Panc1 (cell line): ENCODE data around the gene TYW3. TPM values are rescaled to one million over a fixed set of nuclear protein-coding genes. Genes with fewer than 3 reads are reported as not detected.
A peak's percentile ranks its signal among the peaks of the same experiment; 100 is the strongest.

Experiments used
- ATAC-seq: fragments of 200-7000 bp; cut with Tn5 transposase; 2 replicates; pipeline ENCODE4 v1.9.1; 2020; ENCODE audit warnings: mild to moderate bottlenecking, moderate library complexity
- BruUV-seq: library from RNA; stranded (reverse); fragments of 400-500 nt; replicated peaks from 2 replicates; lab custom pipeline; 2021; lab: Mats Ljungman, UMichigan
- CTCF ChIA-PET: fragments of 300-600 bp; sonication (Branson Sonifier 250); formaldehyde crosslinking; loops from one replicate; lab custom pipeline; 2022; ENCODE audit warnings: antibody characterized with exemption; lab: Charles Lee
- POLR2A ChIA-PET: fragments of 300-600 bp; sonication (Branson Sonifier 250); formaldehyde crosslinking; loops from one replicate; lab custom pipeline; 2022; ENCODE audit warnings: antibody characterized with exemption; lab: Charles Lee
- DNase-seq: peaks from one replicate; pipeline ENCODE4 v3.0.0-alpha.2; 2010; ENCODE audit warnings: low read depth, low spot score
- H3K27ac ChIP-seq: 2 replicates; pipeline ENCODE4 v1.5.1; 2011; ENCODE audit warnings: mild to moderate bottlenecking, low read length, inconsistent platforms
- H3K27me3 ChIP-seq: fragments of 200-500 bp; sonication (Bioruptor generic); 2 replicates; pipeline ENCODE4 v1.6.0; 2014; ENCODE audit warnings: low read length, inconsistent platforms; ENCODE audit not compliant: control insufficient read depth, insufficient read depth
- H3K36me3 ChIP-seq: fragments of 200-500 bp; sonication (Bioruptor generic); 2 replicates; pipeline ENCODE4 v1.5.1; 2014; ENCODE audit warnings: inconsistent platforms, mild to moderate bottlenecking, low read length, moderate library complexity; ENCODE audit not compliant: control insufficient read depth, insufficient read depth
- H3K4me1 ChIP-seq: 2 replicates; pipeline ENCODE4 v1.5.1; 2011; ENCODE audit warnings: inconsistent platforms, mild to moderate bottlenecking, low read length, moderate library complexity; ENCODE audit not compliant: control insufficient read depth, insufficient read depth
- H3K4me3 ChIP-seq, 2 experiments: 2 replicates each; pipeline ENCODE4 v1.5.1; 2011 to 2012; ENCODE audit warnings: low read depth in 2 of 2, low read length in 2 of 2, mild to moderate bottlenecking in 2 of 2, inconsistent platforms in 1 of 2, moderate library complexity in 1 of 2
- H3K9me3 ChIP-seq: fragments of 200-500 bp; sonication (Bioruptor generic); 2 replicates; pipeline ENCODE4 v1.5.1; 2014; ENCODE audit warnings: low read depth, mild to moderate bottlenecking, inconsistent platforms, low read length, moderate library complexity; ENCODE audit not compliant: control insufficient read depth, insufficient read depth
- CTCF ChIP-seq: fragments of 450-650 bp; IDR thresholded peaks from 2 replicates; pipeline ENCODE4 v1.5.1; 2017; ENCODE audit warnings: mild to moderate bottlenecking
- POLR2AphosphoS5 ChIP-seq: IDR thresholded peaks from 2 replicates; pipeline ENCODE4 v1.6.1; 2012; ENCODE audit warnings: mild to moderate bottlenecking, low read depth, low read length, moderate library complexity
- REST ChIP-seq, 2 experiments: IDR thresholded peaks; 2 replicates each; pipeline ENCODE4 v1.6.1; 2011 to 2012; ENCODE audit warnings: low read depth in 2 of 2, control low read depth in 1 of 2, low read length in 1 of 2, mild to moderate bottlenecking in 1 of 2, moderate library complexity in 1 of 2; ENCODE audit not compliant: insufficient read depth in 1 of 2
- SIN3A ChIP-seq: IDR thresholded peaks from 2 replicates; pipeline ENCODE4 v1.6.1; 2012; ENCODE audit warnings: low read depth, mild to moderate bottlenecking, low read length, moderate library complexity, borderline replicate concordance; ENCODE audit not compliant: insufficient read depth
- TCF7L2 ChIP-seq: IDR thresholded peaks from 2 replicates; pipeline ENCODE4 v1.6.1; 2011; ENCODE audit warnings: mild to moderate bottlenecking, low read depth, low read length, inconsistent platforms
- in situ Hi-C: cut with HindIII; loops from 2 replicates; pipeline ENCODE4 v1.10.0; 2016; ENCODE audit warnings: low sequenced_read_pairs, low pct_unique_long_range_greater_than_20kb
- intact Hi-C: fragments of 100-400 bp; cut with micrococcal nuclease; formaldehyde crosslinking; loops from one replicate; pipeline ENCODE4 v1.10.0; 2022; ENCODE audit not compliant: unreplicated experiment
- total RNA-seq: library from RNA; stranded (reverse); gene quantifications from one replicate; pipeline ENCODE4 v1.2.1, GENCODE V29; 2021; ENCODE audit not compliant: unreplicated experiment

TYW3 gene
- total RNA-seq, 1 experiment from 2014 or later = 20.0 TPM

- peak; percentile 68 for ATAC-seq
Observed at GRCh38 chr1:74693473-74693872, 39.5 kb upstream of the TYW3 start.

GRCh38 chr1:74697832-74698231 lies 35.1 kb upstream of the TYW3 start:
- intact Hi-C loops = loop anchor here (10.0 kb wide), 1 partner anchor 493 kb away; no protein-coding TSS in a partner anchor
- Histone ChIP-seq H3K4me3 (no peak overlapping the region), H3K4me1 (no peaks in the 10 kb centered on the region; the same call in 1 of the 2 replicates), H3K36me3 (no peaks in the 10 kb centered on the region), H3K27ac (no peak overlapping the region), H3K9me3 (no peaks in the 10 kb centered on the region), H3K27me3 (no peaks in the 10 kb centered on the region)
- in situ Hi-C loops = no loop called here
- ChIA-PET CTCF (no interaction called here), POLR2A (no interaction called here)
- TF ChIP-seq TCF7L2 (no peak), SIN3A (no peak), REST (IDR thresholded peaks at IDR 0.05; ENCODE audit: insufficient read depth in 1 of 2, low read depth in 2 of 2, low read length in 1 of 2) (no peak), POLR2AphosphoS5 (no peak), CTCF (no peak)
- BruUV-seq = no TSS peak
- ATAC-seq (no peak), DNase-seq (no peak)

More at GRCh38 chr1:74693473-74693872, 39.5 kb upstream of the TYW3 start:
- Histone ChIP-seq H3K4me3 (no peak overlapping the region), H3K9me3 (no peaks in the 10 kb centered on the region), H3K27ac (no peak overlapping the region), H3K4me1 (no peaks in the 10 kb centered on the region; the same call in 1 of the 2 replicates), H3K36me3 (no peaks in the 10 kb centered on the region), H3K27me3 (no peaks in the 10 kb centered on the region)
- in situ Hi-C loops = no loop called here
- intact Hi-C loops = loop anchor here (10.0 kb wide), 1 partner anchor 489 kb away; no protein-coding TSS in a partner anchor
- peak; percentile 25 for DNase-seq
- TF ChIP-seq TCF7L2 (no peak), POLR2AphosphoS5 (no peak), CTCF (no peak), REST (IDR thresholded peaks at IDR 0.05; ENCODE audit: insufficient read depth in 1 of 2, low read depth in 2 of 2, low read length in 1 of 2) (no peak), SIN3A (no peak)
- ChIA-PET CTCF (interaction anchor here (0.7 kb wide), 1 partner anchor 194 kb away, joined by 6 read pairs; no protein-coding TSS in a partner anchor), POLR2A (no interaction called here)
- no TSS peak for BruUV-seq
